GM06990 (cell line): Measurements from ENCODE around the gene FRG2B.
A peak's percentile ranks its signal among the peaks of the same experiment; 100 is the strongest.
"Not testable (repeated sequence)": the region's sequence is repeated elsewhere in the genome, so short reads cannot be mapped to it uniquely, and the experiment has no call there.

Experiments used
- DNase-seq: peaks from one replicate; pipeline ENCODE4 v3.0.0-alpha.2; 2011; ENCODE audit not compliant: insufficient read length; ENCODE audit errors: extremely low read depth
- H3K27me3 ChIP-seq: replicated peaks from 2 replicates; pipeline ENCODE4 v1.6.0; 2011; ENCODE audit warnings: low read length; ENCODE audit not compliant: control insufficient read depth, insufficient read depth
- H3K36me3 ChIP-seq: 2 replicates; pipeline ENCODE4 v1.5.1; 2011; ENCODE audit warnings: low read length; ENCODE audit not compliant: control insufficient read depth, insufficient read depth
- H3K4me3 ChIP-seq: replicated peaks from 2 replicates; pipeline ENCODE4 v1.5.1; 2011; ENCODE audit warnings: low read depth, mild to moderate bottlenecking, control low read depth, low read length
- TF ChIP-seq, protein P1 (sequence below): IDR thresholded peaks from 2 replicates; pipeline ENCODE4 v1.5.1; 2011; ENCODE audit warnings: low read length, control low read depth, mild to moderate bottlenecking, inconsistent platforms; ENCODE audit not compliant: insufficient read depth, poor library complexity, severe bottlenecking

The FRG2B gene

GRCh38 chr10:133611079-133611478 lies 15.5 kb downstream of the FRG2B start:
- DNase-seq, result no peak
- Histone ChIP-seq H3K27me3 (no peaks in the 10 kb centered on the region), H3K4me3 (no peak overlapping the region), H3K36me3 (no peaks in the 10 kb centered on the region)
- TF ChIP-seq, protein P1, sequence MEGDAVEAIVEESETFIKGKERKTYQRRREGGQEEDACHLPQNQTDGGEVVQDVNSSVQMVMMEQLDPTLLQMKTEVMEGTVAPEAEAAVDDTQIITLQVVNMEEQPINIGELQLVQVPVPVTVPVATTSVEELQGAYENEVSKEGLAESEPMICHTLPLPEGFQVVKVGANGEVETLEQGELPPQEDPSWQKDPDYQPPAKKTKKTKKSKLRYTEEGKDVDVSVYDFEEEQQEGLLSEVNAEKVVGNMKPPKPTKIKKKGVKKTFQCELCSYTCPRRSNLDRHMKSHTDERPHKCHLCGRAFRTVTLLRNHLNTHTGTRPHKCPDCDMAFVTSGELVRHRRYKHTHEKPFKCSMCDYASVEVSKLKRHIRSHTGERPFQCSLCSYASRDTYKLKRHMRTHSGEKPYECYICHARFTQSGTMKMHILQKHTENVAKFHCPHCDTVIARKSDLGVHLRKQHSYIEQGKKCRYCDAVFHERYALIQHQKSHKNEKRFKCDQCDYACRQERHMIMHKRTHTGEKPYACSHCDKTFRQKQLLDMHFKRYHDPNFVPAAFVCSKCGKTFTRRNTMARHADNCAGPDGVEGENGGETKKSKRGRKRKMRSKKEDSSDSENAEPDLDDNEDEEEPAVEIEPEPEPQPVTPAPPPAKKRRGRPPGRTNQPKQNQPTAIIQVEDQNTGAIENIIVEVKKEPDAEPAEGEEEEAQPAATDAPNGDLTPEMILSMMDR, result no peak

DNA sequence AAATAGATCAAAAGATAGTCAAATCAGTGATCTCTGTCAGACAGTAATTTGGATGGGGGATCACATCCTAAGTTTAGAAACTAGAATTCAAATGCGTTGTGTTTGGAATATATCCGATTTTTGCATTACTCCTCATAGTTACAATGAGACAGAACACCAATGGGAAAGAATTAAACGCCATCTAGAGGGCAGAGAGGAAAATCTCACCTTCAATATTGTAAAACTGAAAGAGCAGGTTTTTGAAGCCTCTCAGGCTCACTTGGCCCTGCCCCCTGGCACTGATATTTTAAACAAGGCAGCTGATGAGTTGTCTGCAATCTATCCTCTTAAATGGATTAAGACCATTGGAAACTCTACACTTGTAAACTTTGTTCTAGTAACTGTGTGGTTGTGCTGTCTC lies 17.7 kb downstream of the FRG2B start:
- Histone ChIP-seq H3K27me3 (no peaks in the 10 kb centered on the region), H3K36me3 (no peaks in the 10 kb centered on the region), H3K4me3 (no peak overlapping the region)
- DNase-seq, result no peak
- TF ChIP-seq, protein P1, result peak; percentile 56

GRCh38 chr10:133603434-133603833 lies 23.2 kb downstream of the FRG2B start:
- not testable (repeated sequence) for H3K27me3 ChIP-seq, DNase-seq, H3K4me3 ChIP-seq, H3K36me3 ChIP-seq

GRCh38 chr10:133600657-133601056 lies 25.9 kb downstream of the FRG2B start:
- no peaks in the 10 kb centered on the region for H3K27me3 ChIP-seq
- TF ChIP-seq, protein P1, result no peak
- H3K36me3 ChIP-seq, result no peaks in the 10 kb centered on the region
- no peak overlapping the region for H3K4me3 ChIP-seq
- no peak for DNase-seq

GRCh38 chr10:133599869-133600268 lies 26.7 kb downstream of the FRG2B start:
- not testable (repeated sequence) for DNase-seq, H3K36me3 ChIP-seq, H3K4me3 ChIP-seq, H3K27me3 ChIP-seq

DNA sequence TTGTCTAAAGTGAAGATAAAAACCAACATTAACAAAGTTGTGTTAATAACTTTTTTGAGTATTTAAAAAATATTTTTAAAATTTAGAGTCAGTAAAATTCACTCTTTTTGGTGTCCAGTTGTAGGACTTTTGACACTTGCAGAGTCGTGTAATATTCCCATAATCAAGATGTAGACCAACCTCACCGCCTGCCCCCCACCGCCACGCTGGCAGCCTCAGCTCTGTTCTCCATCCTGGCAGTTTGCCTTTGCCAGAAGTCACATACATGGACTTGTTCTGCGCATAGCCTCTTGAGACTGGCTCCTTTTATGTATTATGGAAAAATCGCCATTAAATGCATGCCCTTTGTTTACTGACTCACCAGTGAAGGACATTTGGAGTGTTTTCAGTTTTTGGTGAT lies 33.9 kb downstream of the FRG2B start:
- Histone ChIP-seq H3K4me3 (no peak overlapping the region), H3K36me3 (no peaks in the 10 kb centered on the region), H3K27me3 (no peaks in the 10 kb centered on the region; the same call in 1 of the 2 replicates)
- no peak for DNase-seq
- TF ChIP-seq, protein P1, result no peak

DNA sequence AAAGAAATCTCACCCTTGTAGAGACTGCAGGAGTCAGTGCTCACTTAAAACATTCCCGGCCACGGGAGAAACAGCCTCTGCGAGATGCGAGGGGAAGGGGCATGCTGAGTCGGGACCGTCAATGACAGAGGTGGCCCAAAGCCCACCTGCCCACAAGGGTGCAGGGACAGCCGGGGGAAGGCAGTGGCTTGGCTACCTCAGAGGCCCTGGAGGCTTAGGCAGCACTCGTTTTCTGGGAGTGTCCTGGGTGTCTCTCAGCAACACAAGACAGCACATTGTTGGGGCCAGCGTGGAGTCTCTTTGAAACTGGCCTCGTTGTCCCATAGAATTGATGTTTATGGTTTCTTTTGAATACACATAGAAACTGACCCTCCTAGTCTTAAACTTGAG lies 35.6 kb downstream of the FRG2B start:
- H3K36me3 ChIP-seq, result no peaks in the 10 kb centered on the region
- TF ChIP-seq, protein P1, result no peak

More for the DNA sequence above, 35.6 kb downstream of the FRG2B start:
- H3K4me3 ChIP-seq, result no peak overlapping the region
- H3K27me3 ChIP-seq, result no peaks in the 10 kb centered on the region; the same call in 1 of the 2 replicates
- DNase-seq, result no peak
